ENCODE results near the gene DPYSL3. TPM values are rescaled to one million over a fixed set of nuclear protein-coding genes. Genes with fewer than 3 reads are reported as not detected.

DPYSL3 gene
- total and polyA plus RNA-seq, 2 donors (not counting 3 experiments of a cell fraction or from before 2014, with no cell fraction given) = 80.3 to 146 TPM

- Histone ChIP-seq H3K9me3 (replicated peaks; ENCODE audit: control insufficient read depth, insufficient read depth, low read length) (no peaks in the 10 kb centered on the region), H4K20me1 (replicated peaks; ENCODE audit: control insufficient read depth, extremely low read depth, insufficient read depth, low read length) (no peaks in the 10 kb centered on the region), H3K79me2 (ENCODE audit: control insufficient read depth, insufficient read depth, low read length) (no peaks in the 10 kb centered on the region), H3K9me1 (replicated peaks; ENCODE audit: control insufficient read depth, extremely low read depth, insufficient read depth, low read length) (no peaks in the 10 kb centered on the region), H3K27me3 (ENCODE audit: control insufficient read depth in 2 of 2, insufficient read depth in 2 of 2, low read length in 2 of 2) (peaks cover 4 to 5% of the 10 kb centered on the region in 2 experiments), H3K36me3 (ENCODE audit: control insufficient read depth in 2 of 2, extremely low read depth in 1 of 2, insufficient read depth in 2 of 2, low read length in 2 of 2) (no peaks in the 10 kb centered on the region), H2AFZ (ENCODE audit: low read depth, low read length) (no peak overlapping the region), H3K9ac (replicated peaks; ENCODE audit: extremely low read depth, insufficient read depth, low read length) (no peak overlapping the region), H3K4me3 (replicated peaks in 1 of 3; ENCODE audit: insufficient read depth in 1 of 3, low read depth in 1 of 3, low read length in 3 of 3) (no peak overlapping the region), H3K4me2 (ENCODE audit: insufficient read depth, low read length) (no peak overlapping the region), H3K4me1 (ENCODE audit: control insufficient read depth, extremely low read depth, insufficient read depth, low read length) (no peaks in the 10 kb centered on the region), H3K27ac (ENCODE audit: insufficient read depth, low read depth, low read length) (no peak overlapping the region)
- POLR2A ChIA-PET = no interaction called here
- FAIRE-seq = no peak
- dilution Hi-C loops (cut with MboI; ENCODE audit: extremely low pct_ligation_motif_present, low sequenced_read_pairs) (no loop called here), intact Hi-C loops (cut with micrococcal nuclease) (no loop called here)
- no peak for DNase-seq (ENCODE audit: low read depth, low spot score)
- BruUV-seq (replicated peaks) = no TSS peak
- CTCF ChIA-PET = no interaction called here
- TF ChIP-seq POLR2A (IDR thresholded peaks at IDR 0.05; ENCODE audit: low read depth, low read length) (no peak), CTCF (IDR thresholded peaks at IDR 0.05; ENCODE audit: extremely low read depth in 1 of 2, insufficient read depth in 1 of 2, low read depth in 1 of 2, low read length in 2 of 2) (no peak), JUN (IDR thresholded peaks at IDR 0.05; ENCODE audit: borderline replicate concordance, insufficient read depth, insufficient read length, low read depth) (no peak), GATA2 (IDR thresholded peaks at IDR 0.05; ENCODE audit: insufficient read depth, insufficient read length, low read depth, low read length) (no peak), EZH2 (IDR thresholded peaks at IDR 0.05; ENCODE audit: borderline replicate concordance, low read depth, low read length, severe bottlenecking) (no peak), FOS (IDR thresholded peaks at IDR 0.05; ENCODE audit: borderline replicate concordance, insufficient read depth, low read length) (no peak), MYC (IDR thresholded peaks at IDR 0.05; ENCODE audit: low read depth, low read length) (no peak), POLR2AphosphoS5 (IDR thresholded peaks at IDR 0.05; ENCODE audit: insufficient read depth, low read depth, low read length) (no peak), MAX (IDR thresholded peaks at IDR 0.05; ENCODE audit: insufficient read depth, insufficient read length) (no peak)
Measured at GRCh38 chr5:147349241-147349640, 160.6 kb downstream of the DPYSL3 start.
